GM19324 (cell line): ENCODE results near the gene TACR2.

Experiments
- ATAC-seq: cut with Tn5 transposase; IDR thresholded peaks from one replicate; pipeline ENCODE4 v1.9.1; 2021; ENCODE audit warnings: mild to moderate bottlenecking, moderate library complexity; ENCODE audit not compliant: unreplicated experiment, low FRiP score

TACR2 gene

DNA sequence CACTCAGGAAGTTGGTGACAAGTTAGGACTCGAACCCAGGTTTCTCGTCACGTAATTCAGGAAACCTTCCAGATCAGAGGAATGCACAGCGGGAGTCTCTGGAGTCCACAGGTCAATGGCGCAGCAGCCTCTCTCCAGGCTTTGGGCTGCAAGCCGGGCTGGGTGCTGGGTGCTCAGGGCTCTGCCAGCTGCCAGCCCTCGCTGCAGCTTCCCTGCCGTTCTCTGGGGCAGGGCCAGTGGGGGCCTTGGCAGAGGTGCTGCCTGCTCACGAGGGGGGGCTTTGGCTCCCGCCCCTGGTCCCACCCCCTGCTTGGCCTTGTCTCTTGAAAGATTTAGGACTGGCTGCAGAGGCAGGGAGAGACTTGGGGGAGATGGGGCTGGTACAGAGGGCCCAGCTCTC lies at the start of gene TACR2:
TACR2 (minus strand) TSS at position 224 of the 400 bp plus-strand sequence. CDS start 595 bp downstream, outside the sequence.
- no peak for ATAC-seq

- no peak for ATAC-seq
These were observed 49.4 kb upstream of the TACR2 start for GRCh38 chr10:69466158-69466490.

DNA sequence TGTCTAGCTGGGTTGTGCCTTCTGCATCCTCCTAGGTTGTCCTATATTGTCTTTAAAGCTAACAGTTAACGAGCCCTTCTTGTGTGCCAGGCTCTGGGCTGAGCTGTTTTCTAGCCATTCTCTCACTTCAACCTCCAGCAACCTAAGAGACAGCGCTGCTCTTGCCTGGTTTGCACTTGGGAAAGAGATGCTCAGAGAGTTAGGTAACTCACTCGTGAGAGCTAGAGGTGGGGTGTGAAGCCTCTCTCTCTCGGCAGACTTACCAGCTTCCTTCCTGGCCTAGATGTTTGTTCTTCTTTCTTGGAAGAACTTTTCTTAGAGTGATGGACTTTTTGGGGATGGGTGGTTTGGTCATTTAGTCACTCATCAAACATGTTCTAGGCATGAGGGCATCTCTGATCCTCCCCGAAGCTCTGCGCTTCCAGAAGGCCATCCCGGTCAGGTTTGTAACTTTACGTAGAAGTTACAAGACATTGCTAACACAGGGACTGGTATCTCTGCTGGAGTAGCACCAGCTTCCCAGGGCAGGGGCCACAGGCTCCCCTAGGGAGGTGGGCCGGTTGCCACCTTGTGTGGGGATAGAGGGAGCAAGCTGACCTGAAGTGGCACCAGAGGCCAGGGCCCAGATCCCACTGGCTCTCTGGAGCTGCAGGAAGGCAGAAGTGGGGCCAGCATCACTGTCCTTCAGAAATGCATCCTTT lies 48.9 kb upstream of the TACR2 start:
- ATAC-seq, result no peak

- no peak for ATAC-seq
These were observed 48.2 kb upstream of the TACR2 start for GRCh38 chr10:69464801-69465401.

- no peak for ATAC-seq
These were observed 47.7 kb upstream of the TACR2 start for GRCh38 chr10:69464401-69464800.

DNA sequence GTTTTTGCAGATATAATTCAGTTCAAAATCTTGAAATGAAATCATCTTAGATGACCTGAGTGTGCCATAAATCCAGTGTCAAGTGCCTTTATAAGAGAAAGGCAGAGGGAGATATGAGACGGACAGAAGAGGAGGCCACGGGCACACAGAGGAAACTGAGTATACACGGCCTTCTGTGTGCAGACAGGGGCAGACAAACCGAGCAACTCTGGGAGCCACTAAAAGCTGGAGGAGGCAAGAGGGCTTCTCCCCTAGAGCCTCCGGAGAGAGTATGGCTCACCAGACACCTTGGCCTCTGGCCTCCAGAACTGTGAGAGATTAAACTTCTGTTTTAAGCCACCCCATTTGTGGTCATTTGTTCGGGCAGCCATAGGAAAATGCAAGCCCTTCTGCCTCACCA lies 47.2 kb upstream of the TACR2 start:
- no peak for ATAC-seq

- ATAC-seq, result no peak
These were observed 44.7 kb upstream of the TACR2 start for GRCh38 chr10:69461243-69462025.

DNA sequence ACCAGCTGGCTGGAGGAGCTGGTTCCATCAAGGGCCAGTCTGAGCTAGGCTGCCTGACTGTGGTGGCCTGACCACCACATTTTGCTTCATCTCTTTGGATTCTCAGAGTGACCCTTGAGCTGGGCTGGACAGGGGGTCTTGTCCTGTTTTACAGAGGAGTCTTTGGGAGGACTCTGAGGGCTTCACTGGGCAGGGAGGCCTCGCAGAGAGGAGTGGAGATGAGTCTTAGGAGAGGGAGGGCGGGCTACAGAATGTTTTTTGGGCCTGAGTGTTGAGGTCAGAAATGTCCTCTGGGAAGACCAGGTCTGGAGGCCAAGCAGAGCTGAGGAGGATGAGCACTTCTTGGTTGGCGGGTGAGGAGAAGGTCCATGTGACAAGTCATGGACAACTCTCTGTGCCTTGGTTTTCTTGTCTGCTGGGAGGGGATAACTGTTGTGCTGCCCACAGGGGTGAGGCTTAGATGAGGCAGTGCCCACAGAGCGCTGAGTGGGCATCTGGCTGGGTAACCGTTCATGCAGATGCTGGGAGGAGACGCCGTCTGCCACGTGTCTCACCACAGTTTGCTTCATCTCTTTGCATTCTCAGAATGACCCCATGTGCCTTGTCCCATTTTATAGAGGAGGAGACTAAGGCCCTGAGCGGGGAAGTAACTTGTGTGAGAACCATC lies 44.0 kb upstream of the TACR2 start:
- no peak for ATAC-seq

GRCh38 chr10:69459893-69460575 lies 43.3 kb upstream of the TACR2 start:
- no peak for ATAC-seq

DNA sequence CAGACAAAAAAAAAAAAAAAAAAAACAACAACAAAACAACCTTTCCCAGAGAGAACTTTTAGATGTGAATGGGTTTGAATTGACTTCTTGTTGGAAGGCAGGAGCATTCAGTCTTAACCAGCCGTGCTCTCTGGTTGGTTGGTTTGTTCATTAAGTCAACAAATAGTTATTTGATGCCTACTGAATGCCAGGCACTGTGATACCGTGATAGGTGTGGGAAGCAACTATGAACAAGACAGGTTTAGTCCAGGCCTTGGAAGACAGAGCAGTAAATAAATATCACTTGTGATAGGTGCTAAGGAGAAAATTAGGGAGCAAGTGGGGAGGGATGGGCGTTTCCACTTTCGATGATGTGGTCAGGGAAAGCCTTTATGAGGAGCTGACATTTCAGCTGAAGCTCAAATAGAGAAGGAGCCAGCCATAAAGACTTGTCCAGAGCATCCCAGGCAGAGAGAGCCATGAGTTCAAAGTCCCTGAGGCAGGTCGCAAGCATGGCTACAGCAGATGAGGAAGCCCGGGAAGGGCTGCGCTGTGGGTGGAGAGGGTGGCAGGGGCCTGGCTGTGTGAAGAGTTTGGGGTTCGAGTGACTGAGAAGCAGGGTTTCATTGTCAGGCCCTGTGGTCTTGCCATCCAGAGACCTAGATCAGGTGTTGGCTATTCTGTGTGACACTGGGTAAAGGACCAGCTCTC lies 42.5 kb upstream of the TACR2 start:
- no peak for ATAC-seq

DNA sequence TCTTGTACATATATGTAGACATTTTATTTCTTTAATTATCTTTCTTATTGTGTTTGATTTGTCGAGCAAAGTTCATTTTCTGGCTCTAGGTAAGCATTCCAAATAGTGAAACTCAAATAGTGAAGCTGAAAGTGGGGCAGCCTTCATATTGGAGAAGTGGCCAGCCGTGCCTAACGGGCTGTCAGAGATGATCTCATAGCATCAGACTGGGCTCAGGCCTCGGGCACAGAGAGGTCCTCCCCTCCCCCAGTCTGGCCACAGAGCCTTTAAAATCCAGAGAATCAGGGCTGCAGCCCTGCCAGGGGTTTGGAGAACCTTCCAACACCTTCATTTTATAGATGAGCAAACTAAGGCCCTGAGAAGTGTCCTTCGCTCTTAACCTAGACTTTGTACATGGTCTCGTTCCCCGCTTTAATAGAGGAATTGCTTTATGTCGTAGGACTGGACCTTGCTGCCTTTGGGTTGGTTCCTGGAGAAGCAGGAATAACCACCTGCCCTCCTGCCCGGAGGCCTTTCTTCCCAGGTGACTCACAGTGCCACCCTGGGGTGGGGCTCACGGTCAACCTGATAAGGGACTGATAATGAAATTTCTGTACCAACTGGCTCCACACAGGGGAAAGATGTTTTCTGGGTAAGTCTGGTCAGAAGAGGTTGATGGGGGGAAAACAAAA lies 41.8 kb upstream of the TACR2 start:
- ATAC-seq, result no peak

GRCh38 chr10:69457771-69458237 lies 41.1 kb upstream of the TACR2 start:
- ATAC-seq, result no peak

- no peak for ATAC-seq
These were observed 40.4 kb upstream of the TACR2 start for GRCh38 chr10:69456880-69457693.

DNA sequence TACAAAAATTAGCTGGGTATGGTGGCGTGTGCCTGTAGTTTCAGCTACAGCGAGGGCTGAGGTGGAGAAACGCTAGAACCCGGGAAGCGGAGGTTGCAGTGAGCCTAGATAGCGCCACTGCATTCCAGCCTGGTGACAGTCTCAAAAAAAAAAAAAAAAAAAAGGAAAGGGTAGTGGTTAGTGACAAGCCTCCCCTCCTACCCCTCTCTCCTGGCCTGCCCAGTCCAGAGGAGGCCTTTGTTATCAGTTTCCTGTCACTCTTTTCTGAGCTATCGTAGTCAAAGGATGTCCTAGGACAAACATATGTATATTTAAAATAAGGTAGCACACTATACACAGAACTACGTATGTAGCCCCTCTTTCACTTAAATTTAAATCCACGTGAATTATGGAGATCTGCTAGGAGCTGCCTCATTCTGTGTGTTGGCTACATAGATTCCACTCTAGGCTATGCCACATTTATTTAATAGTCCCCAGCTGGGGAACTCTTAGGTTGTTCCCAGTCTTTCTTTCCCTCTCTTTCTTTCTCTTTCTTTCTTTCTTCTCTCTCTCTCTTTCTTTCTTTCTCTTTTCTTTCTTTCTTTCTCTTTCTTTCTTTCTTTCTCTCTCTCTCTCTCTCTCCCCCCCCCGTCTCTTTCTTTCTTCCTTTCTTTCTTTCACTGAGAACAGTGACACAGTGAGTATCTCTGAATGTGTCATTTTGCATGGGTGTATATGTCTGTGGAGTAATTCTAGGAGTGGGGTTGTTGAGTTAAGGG lies 38.5 kb upstream of the TACR2 start:
- ATAC-seq, result no peak

DNA sequence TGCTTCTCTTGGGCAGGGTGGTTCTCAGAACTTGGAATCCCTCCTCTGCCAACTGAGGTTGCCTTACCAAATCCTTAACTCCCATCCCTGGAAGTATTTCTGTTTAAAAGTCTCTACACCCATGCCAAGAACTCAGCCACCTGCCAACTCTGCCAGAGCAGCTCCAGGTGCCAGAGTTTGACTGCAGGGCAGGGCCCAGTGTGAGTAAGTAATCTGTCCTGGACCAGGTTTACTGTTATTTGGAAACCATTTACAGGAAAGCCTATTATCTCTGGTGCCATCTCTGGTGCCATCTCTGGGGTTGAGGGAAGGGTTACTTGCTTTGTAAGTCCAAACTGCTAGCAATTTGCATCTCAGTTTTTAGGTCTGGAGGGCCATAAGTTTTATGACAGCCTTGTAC lies 37.1 kb upstream of the TACR2 start:
- ATAC-seq, result no peak

- no peak for ATAC-seq
These were observed 36.1 kb upstream of the TACR2 start for GRCh38 chr10:69452676-69453415.

DNA sequence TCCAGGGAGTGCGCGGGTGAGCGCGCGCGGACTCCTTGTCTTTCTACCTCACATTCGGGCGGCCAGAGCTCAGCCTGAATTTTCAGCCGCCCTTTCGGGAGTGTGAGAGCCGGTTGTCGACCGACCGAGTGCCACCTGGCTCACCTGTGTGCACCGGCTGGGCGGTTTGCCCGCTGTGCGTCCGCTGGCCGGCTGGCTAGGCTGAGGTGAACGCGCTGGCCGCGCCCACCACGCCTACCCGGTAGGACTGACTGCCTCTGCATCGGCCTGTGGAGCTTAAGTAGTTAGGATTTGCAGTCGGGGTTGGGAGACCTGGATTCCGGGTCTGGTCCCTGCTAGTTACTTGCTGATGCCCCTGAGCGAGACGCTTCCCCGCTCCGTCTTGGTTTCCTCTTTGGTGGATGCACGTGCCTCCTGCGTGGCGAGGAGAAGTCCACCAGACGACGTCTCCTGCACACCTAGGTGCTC lies 35.1 kb upstream of the TACR2 start:
- ATAC-seq, result no peak
